Cardiac septum (tissue), 1 donor: ENCODE results near the gene ERG. TPM values are rescaled to one million over a fixed set of nuclear protein-coding genes. Genes with fewer than 3 reads are reported as not detected.

Experiments used
- DNase-seq: peaks from one replicate; pipeline ENCODE4 v3.0.0-alpha.2; 2020; ENCODE audit warnings: low spot score
- intact Hi-C: fragments of 100-400 bp; cut with DNase I; formaldehyde crosslinking; loops from one replicate; pipeline ENCODE4 v1.14.0; 2022
- total RNA-seq: library from RNA; stranded (reverse); fragmentation: NEBNext Ultra II Directional; extraction: Animal tissue kit (Norgen Biotek cat#: 25700); gene quantifications from one replicate; pipeline ENCODE4 v1.2.1, GENCODE V29; 2021
- donor health status: DM: no; HTN: no; CAD: no.

ERG gene
- total RNA-seq, 1 donor from 2014 or later, result 15.5 TPM

DNA sequence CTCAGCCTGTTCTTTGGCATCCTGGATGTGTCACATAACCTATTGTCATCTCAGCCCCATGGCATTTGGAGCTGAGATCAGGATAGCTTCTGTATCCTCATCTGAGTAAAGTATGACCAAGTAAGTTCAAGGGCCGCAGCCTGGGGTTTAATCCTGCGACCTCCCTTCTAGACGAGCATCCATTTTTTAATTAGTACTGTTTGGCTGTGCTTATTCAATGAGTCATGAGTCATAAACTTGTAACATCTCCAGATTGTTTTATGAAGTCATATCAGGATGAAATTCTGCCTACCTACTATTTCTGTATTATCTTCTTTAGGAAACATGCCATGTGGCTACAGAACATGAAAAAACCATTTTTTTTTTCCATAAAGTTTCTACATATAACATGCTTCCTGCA is 119.1 kb downstream of the ERG start:
- intact Hi-C loops, result loop anchor here (5.0 kb wide), 1 partner anchor 113 kb away; no protein-coding TSS in a partner anchor
- no peak for DNase-seq

GRCh38 chr21:38377165-38378088 is 120.8 kb downstream of the ERG start:
- DNase-seq, result no peak

DNA sequence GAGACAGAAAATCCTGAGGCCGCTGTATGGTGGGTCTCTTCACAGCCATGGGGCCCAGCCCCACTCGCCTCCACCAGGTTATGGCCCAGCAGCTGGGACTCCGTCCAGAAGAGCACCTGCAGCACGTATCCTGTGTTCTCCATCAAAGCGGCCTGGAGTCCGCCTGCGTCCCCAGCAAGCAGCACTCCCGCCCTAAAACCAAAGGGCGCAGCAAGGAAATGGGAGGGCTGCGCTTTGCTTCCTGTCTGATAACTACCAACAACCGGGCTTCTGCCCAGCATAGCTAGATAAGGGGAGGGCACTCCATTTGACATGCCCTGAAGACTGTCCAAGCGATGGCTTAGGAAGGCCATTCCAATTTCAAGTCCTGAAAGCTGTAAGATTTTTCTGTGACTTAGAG is 121.6 kb downstream of the ERG start:
- DNase-seq, result peak; percentile 79
- intact Hi-C loops, result loop anchor here (5.0 kb wide), 1 partner anchor 116 kb away; no protein-coding TSS in a partner anchor

More at GRCh38 chr21:38377165-38378088, 120.8 kb downstream of the ERG start:
- intact Hi-C loops, result loop anchor here (5.0 kb wide), 1 partner anchor 115 kb away; no protein-coding TSS in a partner anchor

DNA sequence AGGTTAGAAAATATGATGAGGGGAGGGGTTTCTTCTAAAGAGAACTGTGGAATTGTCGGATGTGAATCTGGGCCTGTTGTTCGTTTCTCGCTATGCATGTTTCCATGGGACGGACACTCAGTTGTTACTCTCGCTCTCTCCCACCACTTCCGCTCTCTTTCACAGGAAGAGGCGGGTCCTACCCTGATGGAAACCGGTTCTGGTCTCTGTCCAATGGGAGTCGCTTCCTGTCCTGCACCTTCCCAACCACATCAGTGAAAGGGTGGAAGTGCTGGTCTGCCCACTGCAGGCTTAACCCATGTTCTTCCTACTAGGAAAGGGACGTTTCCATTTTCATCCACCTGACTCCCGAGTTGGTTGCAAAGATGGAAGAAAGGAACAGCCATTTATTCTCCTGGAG is 122.0 kb downstream of the ERG start:
- no peak for DNase-seq
- intact Hi-C loops, result loop anchor here (5.0 kb wide), 1 partner anchor 116 kb away; no protein-coding TSS in a partner anchor

GRCh38 chr21:38367646-38368045 is 130.6 kb downstream of the ERG start:
- no peak for DNase-seq
- intact Hi-C loops, result no loop called here

DNA sequence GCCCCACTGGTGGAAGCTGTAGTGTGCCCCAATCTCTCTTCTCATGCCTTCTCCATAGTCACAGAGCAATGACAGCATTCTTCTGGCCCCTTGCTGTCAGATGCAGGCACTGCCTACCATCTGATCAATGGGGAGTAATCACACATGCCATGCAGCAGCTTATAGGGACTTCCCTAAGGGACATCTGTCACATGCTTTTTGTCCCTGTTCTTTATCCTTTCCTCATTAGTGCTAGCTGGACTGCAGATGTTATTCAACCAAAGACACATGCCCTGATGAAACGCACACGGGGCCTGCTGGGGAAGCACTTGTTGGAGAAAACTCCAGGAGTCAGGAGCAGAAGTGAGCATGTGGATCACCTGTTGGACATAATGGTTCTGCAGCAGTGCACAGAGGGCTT is 132.8 kb downstream of the ERG start:
- DNase-seq, result no peak
- intact Hi-C loops, result no loop called here

DNA sequence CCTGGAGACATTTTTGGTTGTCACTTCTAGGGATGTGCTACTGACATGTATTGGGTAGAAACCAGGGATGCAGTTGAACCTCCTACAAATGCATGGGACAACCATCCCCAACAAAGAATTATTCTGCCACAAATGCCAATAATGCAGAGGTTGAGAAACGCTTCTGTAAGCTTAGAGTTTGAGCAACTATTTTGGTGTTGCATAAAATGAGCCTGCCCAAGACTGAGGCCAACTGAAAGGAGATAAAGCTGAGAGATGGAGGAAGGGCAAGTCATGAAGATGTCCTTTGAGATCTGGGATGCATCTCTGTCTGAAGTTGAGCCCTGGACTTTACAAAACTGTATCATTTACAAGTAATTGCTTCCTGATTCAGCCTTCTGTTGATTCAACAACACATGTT is 134.6 kb downstream of the ERG start:
- intact Hi-C loops, result no loop called here
- DNase-seq, result no peak

GRCh38 chr21:38361324-38361723 is 137.0 kb downstream of the ERG start:
- intact Hi-C loops, result no loop called here
- DNase-seq, result no peak

DNA sequence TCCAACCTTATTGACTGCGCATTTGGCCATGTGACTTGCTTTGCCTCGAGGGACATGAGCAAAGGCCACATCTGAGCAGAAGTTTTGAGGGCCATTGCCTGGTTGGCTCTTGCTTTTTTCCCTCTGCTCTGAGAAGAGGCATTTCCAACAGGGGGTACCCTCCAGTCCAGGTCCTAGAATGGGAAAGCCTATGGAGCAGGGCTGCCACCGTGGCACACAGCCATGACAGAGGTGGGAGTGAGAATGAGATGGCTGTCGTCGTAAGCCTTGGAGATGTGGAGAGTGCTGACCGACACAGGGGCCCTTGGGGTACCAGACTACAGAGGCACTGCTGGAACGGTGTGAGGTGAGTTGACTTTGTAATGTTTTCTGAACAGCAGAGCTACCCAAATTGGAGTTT is 138.4 kb downstream of the ERG start:
- intact Hi-C loops, result no loop called here
- no peak for DNase-seq

- DNase-seq, result no peak
- intact Hi-C loops, result no loop called here
Measured at GRCh38 chr21:38359090-38359489, 139.2 kb downstream of the ERG start.

- intact Hi-C loops, result no loop called here
- DNase-seq, result no peak
Measured at GRCh38 chr21:38358666-38359065, 139.6 kb downstream of the ERG start.

- no peak for DNase-seq
- intact Hi-C loops, result no loop called here
Measured at GRCh38 chr21:38358098-38358497, 140.2 kb downstream of the ERG start.

GRCh38 chr21:38356883-38357625 is 141.2 kb downstream of the ERG start:
- no peak for DNase-seq
- intact Hi-C loops, result no loop called here

DNA sequence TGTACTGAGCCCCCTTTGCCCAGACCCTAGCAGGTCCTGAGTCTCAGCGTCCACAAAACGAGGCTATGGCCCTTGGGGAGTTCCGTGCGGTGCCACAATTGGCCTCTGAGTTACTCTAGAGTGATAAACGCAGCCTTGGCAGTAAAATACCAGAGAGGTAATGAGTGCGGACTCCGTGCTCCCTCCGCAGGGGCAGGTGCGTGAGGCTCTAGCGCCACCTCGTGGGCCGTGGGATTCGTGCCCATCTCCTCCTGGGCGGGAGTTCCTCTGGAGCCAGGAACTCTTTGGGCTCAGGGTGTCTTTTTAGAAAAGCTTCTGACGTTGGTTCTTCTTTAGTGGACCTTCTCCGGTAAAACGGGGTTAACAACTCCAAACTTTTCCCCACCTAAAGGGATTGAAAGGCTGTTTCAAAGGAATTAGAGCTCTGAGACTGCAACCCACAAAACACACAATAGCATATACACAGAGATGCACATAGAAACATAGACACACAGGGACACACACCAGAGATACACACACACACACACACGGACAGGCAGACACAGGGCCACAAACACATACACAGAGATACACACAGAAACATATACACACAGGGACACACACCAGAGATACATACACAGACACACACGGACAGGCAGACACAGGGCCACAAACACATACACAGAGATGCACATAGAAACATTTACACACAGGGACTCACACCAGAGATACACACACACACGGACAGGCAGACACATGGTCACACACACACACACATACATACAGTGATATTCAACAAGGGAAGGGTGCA is 142.1 kb downstream of the ERG start:
- DNase-seq, result peak; percentile 92
- intact Hi-C loops, result no loop called here

- no peak for DNase-seq
- intact Hi-C loops, result no loop called here
Measured at GRCh38 chr21:38355353-38355752, 142.9 kb downstream of the ERG start.

- no peak for DNase-seq
- intact Hi-C loops, result loop anchor here (5.0 kb wide), 1 partner anchor 182 kb away; no protein-coding TSS in a partner anchor
Measured at GRCh38 chr21:38354746-38355145, 143.5 kb downstream of the ERG start.

- DNase-seq, result no peak
- intact Hi-C loops, result loop anchor here (5.0 kb wide), 1 partner anchor 182 kb away; no protein-coding TSS in a partner anchor
Measured at GRCh38 chr21:38354231-38354630, 144.0 kb downstream of the ERG start.

GRCh38 chr21:38352536-38353219 is 145.6 kb downstream of the ERG start:
- peak; percentile 87 for DNase-seq
- intact Hi-C loops, result loop anchor here (1.0 to 5.0 kb wide), 3 partner anchors 133 to 194 kb away; no protein-coding TSS in a partner anchor
